Nephron (organoid): ENCODE data around the gene BEAN1.

Source experiments
- H3K27ac Mint-ChIP-seq, 3 experiments: 2 replicates each; pipeline ENCODE4 v1.8.0; 2020; ENCODE audit warnings: mixed read lengths in 3 of 3, mild to moderate bottlenecking in 2 of 3, moderate library complexity in 1 of 3
- H3K27me3 Mint-ChIP-seq: 2 replicates; pipeline ENCODE4 v1.8.0; 2021; ENCODE audit warnings: low read depth, mild to moderate bottlenecking, moderate library complexity, mixed read lengths
- H3K36me3 Mint-ChIP-seq: 2 replicates; pipeline ENCODE4 v1.8.0; 2020; ENCODE audit warnings: low read depth, mixed read lengths
- H3K4me1 Mint-ChIP-seq: 2 replicates; pipeline ENCODE4 v1.8.0; 2020; ENCODE audit warnings: mixed read lengths
- H3K4me3 Mint-ChIP-seq, 3 experiments: 2 replicates each; pipeline ENCODE4 v1.8.0; 2020; ENCODE audit warnings: mild to moderate bottlenecking in 3 of 3, mixed read lengths in 3 of 3, moderate library complexity in 2 of 3
- H3K9me3 Mint-ChIP-seq: 2 replicates; pipeline ENCODE4 v1.8.0; 2020; ENCODE audit warnings: mixed read lengths
- TF ChIP-seq, protein P1 (sequence below), 3 experiments: fragments of 200-600 bp; sonication (generic); IDR thresholded peaks; one replicate each; pipeline ENCODE4 v1.5.0; 2021; ENCODE audit warnings: antibody characterized with exemption in 3 of 3; ENCODE audit not compliant: unreplicated experiment in 3 of 3

BEAN1 gene

GRCh38 chr16:66508914-66509496 lies 81.9 kb downstream of the BEAN1 start:
- Mint-ChIP-seq H3K27me3 (no peaks in the 10 kb centered on the region), H3K4me1 (peaks cover 29% of the 10 kb centered on the region), H3K9me3 (no peaks in the 10 kb centered on the region), H3K36me3 (peaks cover 28% of the 10 kb centered on the region), H3K27ac (peak overlapping the region in 2 of 3 experiments; percentile 67 to 77), H3K4me3 (no peak overlapping the region)
- TF ChIP-seq, protein P1, sequence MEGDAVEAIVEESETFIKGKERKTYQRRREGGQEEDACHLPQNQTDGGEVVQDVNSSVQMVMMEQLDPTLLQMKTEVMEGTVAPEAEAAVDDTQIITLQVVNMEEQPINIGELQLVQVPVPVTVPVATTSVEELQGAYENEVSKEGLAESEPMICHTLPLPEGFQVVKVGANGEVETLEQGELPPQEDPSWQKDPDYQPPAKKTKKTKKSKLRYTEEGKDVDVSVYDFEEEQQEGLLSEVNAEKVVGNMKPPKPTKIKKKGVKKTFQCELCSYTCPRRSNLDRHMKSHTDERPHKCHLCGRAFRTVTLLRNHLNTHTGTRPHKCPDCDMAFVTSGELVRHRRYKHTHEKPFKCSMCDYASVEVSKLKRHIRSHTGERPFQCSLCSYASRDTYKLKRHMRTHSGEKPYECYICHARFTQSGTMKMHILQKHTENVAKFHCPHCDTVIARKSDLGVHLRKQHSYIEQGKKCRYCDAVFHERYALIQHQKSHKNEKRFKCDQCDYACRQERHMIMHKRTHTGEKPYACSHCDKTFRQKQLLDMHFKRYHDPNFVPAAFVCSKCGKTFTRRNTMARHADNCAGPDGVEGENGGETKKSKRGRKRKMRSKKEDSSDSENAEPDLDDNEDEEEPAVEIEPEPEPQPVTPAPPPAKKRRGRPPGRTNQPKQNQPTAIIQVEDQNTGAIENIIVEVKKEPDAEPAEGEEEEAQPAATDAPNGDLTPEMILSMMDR (IDR thresholded peaks at IDR 0.05; ENCODE audit: unreplicated experiment in 3 of 3), result no peak

GRCh38 chr16:66509576-66509975 lies 82.5 kb downstream of the BEAN1 start:
- Mint-ChIP-seq H3K9me3 (no peaks in the 10 kb centered on the region), H3K27ac (no peak overlapping the region), H3K4me3 (no peak overlapping the region), H3K4me1 (peaks cover 29% of the 10 kb centered on the region), H3K27me3 (no peaks in the 10 kb centered on the region), H3K36me3 (peaks cover 30% of the 10 kb centered on the region)
- TF ChIP-seq, protein P1 (IDR thresholded peaks at IDR 0.05; ENCODE audit: unreplicated experiment in 3 of 3), result no peak

DNA sequence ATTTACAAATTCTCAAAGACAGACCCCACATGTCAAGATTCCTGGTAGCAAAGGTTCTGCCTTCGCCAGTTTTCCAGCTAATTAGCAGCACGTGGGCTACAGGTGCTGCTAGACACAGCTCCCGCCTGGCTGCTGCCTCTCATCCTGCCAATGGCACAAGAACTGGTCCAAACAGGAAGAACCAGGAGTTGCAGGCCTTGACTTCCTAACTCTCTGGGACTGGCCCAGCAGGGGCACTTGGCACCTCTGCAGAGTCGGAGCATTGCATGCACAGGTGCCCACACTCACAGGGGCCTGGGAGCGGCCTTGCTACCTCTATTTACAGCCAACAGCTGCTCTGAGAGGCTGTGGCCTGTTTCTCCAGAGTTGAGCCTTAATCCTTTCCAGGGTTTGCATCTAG lies 83.2 kb downstream of the BEAN1 start:
- Mint-ChIP-seq H3K4me1 (peaks cover 29% of the 10 kb centered on the region), H3K27me3 (no peaks in the 10 kb centered on the region), H3K9me3 (no peaks in the 10 kb centered on the region), H3K4me3 (no peak overlapping the region), H3K36me3 (peaks cover 37% of the 10 kb centered on the region), H3K27ac (peak overlapping the region in 2 of 3 experiments; percentile 85 to 92)
- TF ChIP-seq, protein P1 (IDR thresholded peaks at IDR 0.05; ENCODE audit: unreplicated experiment in 3 of 3), result no peak

DNA sequence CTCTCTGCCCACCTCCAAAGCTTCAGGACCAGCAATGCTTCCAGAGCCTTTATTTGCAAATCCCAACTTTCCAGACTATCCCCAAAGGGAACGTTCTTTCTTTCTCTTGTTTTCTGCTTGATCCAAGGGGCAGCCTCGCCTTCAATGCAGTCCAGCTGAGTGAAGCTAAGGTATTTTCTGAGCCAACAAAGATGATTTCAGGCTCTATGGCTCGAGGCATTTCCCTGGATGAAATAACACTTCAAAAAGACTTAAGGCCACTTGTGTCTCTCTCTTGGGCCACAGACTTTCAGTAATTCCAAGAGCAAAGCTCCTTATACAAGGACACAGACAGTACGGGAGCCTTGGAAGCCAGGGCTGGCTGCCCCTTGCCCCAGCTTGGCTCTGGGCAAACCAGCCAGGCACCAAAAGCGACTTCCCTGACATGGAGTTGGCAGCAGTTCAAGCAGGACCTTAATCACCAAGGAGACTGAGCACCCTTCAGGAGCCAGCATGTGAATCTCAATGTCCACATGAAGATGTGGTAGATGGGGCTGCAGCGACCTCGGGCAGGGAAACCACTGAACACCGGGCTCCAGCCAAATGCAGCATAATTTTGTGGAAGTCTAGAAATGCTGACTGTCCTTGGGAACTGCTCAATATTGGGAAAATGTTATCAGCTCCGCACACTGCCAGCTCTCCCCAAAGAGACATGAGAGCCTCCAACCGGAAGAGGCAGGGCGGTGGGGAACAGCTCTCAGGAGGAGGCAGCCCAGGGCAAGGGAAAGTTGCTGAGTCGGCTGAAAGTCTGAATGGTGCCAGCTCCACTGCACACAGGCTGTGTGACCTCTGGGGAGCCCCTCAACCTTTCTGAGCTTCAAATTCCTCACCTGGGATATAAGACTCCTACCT lies 83.9 kb downstream of the BEAN1 start:
- Mint-ChIP-seq H3K27ac (peak overlapping the region; percentile 42 to 92 (median 85)), H3K36me3 (peaks cover 39% of the 10 kb centered on the region), H3K27me3 (no peaks in the 10 kb centered on the region), H3K9me3 (no peaks in the 10 kb centered on the region), H3K4me3 (no peak overlapping the region), H3K4me1 (peaks cover 29% of the 10 kb centered on the region)
- TF ChIP-seq, protein P1 (IDR thresholded peaks at IDR 0.05; ENCODE audit: unreplicated experiment in 3 of 3), result no peak

- Mint-ChIP-seq H3K27ac (peak overlapping the region in 2 of 3 experiments; percentile 78 to 85), H3K9me3 (no peaks in the 10 kb centered on the region), H3K36me3 (peaks cover 43% of the 10 kb centered on the region), H3K4me3 (no peak overlapping the region), H3K27me3 (no peaks in the 10 kb centered on the region), H3K4me1 (peaks cover 36% of the 10 kb centered on the region)
- TF ChIP-seq, protein P1 (IDR thresholded peaks at IDR 0.05; ENCODE audit: unreplicated experiment in 3 of 3), result no peak
Observed at GRCh38 chr16:66511602-66512271, 84.6 kb downstream of the BEAN1 start.
